Gastrocnemius medialis (tissue), 4 donors: ENCODE results near the gene CYB5RL. TPM values are rescaled to one million over a fixed set of nuclear protein-coding genes. Genes with fewer than 3 reads are reported as not detected.
A peak's percentile ranks its signal among the peaks of the same experiment; 100 is the strongest.

Source experiments
- ATAC-seq, 2 donors: fragments of 150-250 bp; one replicate each; pipeline ENCODE4 v1.9.1; 2016
- DNase-seq, 2 donors: peaks; one replicate each; pipeline ENCODE4 v3.0.0-alpha.2; 2019
- H3K27ac ChIP-seq, 4 donors: fragments of 200-600 bp; sonication (generic); 1 replicate in 1 of 4; 2 replicates in 3 of 4; pipeline ENCODE4 v1.5.1; 2016 to 2018; ENCODE audit warnings: mild to moderate bottlenecking in 2 of 4, moderate library complexity in 1 of 4
- H3K27me3 ChIP-seq, 3 donors: fragments of 200-600 bp; sonication (generic) in 2 of 3; 1 replicate in 1 of 3; 2 replicates in 2 of 3; pipeline versions ENCODE4 v1.5.1 to v1.6.0; 2016 to 2019; ENCODE audit warnings: mild to moderate bottlenecking in 1 of 3, moderate library complexity in 1 of 3
- H3K36me3 ChIP-seq, 2 donors: fragments of 200-600 bp; sonication (generic) in 1 of 2; one replicate each; pipeline ENCODE4 v1.5.1; 2017 to 2018
- H3K4me1 ChIP-seq, 2 donors: fragments of 200-600 bp; sonication (generic) in 1 of 2; one replicate each; pipeline ENCODE4 v1.5.1; 2016 to 2017; ENCODE audit warnings: mild to moderate bottlenecking in 2 of 2
- H3K4me3 ChIP-seq, 4 donors: fragments of 200-600 bp; sonication (generic) in 3 of 4; 1 replicate in 1 of 4; 2 replicates in 3 of 4; pipeline ENCODE4 v1.5.1; 2016 to 2019; ENCODE audit warnings: mild to moderate bottlenecking in 2 of 4
- H3K9me3 ChIP-seq, 3 donors: fragments of 200-600 bp; sonication (generic) in 2 of 3; 1 replicate in 1 of 3; 2 replicates in 2 of 3; pipeline ENCODE4 v1.5.1; 2016 to 2019
- POLR2A ChIP-seq, 2 donors: fragments of 450-650 bp; IDR thresholded peaks; one replicate each; pipeline ENCODE4 v1.6.1; 2017; ENCODE audit warnings: antibody characterized with exemption in 2 of 2, mild to moderate bottlenecking in 2 of 2, moderate library complexity in 2 of 2
- in situ Hi-C, 4 donors: fragments of 200-750 bp; cut with MboI; loops; one replicate each; pipeline versions ENCODE4 v1.15.0 to v1.8.0; 2017; ENCODE audit warnings: low sequenced_read_pairs in 4 of 4
- intact Hi-C: fragments of 100-400 bp; cut with DNase I; formaldehyde crosslinking; loops from one replicate; pipeline ENCODE4 v1.15.1; 2023; ENCODE audit warnings: low total_unique reads
- total RNA-seq, 4 donors: library from RNA; depleted of rRNA; stranded (reverse); fragments of >200 nt; gene quantifications; one replicate each; pipeline versions ENCODE4 v1.1.0 to v1.2.3, GENCODE V29; 2016
- TF ChIP-seq, protein P1 (sequence below), 5 experiments: fragments of 450-650 bp in 3 of 5; fragments of 200-600 bp in 2 of 5; sonication (generic) in 2 of 5; IDR thresholded peaks in 4 of 5; conservative IDR thresholded peaks in 1 of 5; 1 replicate in 4 of 5; 2 replicates in 1 of 5; pipeline ENCODE4 v1.5.1; 2016 to 2019; ENCODE audit warnings: antibody characterized with exemption in 5 of 5, mild to moderate bottlenecking in 3 of 5, moderate library complexity in 3 of 5

CYB5RL gene
- total RNA-seq, 4 donors from 2014 or later: 1.8 to 5.8 (median 3.4) TPM

- H3K9me3 ChIP-seq: no peaks in the 10 kb centered on the region
- no peak for TF ChIP-seq POLR2A (IDR thresholded peaks at IDR 0.05)
- TF ChIP-seq, protein P1, sequence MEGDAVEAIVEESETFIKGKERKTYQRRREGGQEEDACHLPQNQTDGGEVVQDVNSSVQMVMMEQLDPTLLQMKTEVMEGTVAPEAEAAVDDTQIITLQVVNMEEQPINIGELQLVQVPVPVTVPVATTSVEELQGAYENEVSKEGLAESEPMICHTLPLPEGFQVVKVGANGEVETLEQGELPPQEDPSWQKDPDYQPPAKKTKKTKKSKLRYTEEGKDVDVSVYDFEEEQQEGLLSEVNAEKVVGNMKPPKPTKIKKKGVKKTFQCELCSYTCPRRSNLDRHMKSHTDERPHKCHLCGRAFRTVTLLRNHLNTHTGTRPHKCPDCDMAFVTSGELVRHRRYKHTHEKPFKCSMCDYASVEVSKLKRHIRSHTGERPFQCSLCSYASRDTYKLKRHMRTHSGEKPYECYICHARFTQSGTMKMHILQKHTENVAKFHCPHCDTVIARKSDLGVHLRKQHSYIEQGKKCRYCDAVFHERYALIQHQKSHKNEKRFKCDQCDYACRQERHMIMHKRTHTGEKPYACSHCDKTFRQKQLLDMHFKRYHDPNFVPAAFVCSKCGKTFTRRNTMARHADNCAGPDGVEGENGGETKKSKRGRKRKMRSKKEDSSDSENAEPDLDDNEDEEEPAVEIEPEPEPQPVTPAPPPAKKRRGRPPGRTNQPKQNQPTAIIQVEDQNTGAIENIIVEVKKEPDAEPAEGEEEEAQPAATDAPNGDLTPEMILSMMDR (IDR thresholded peaks at IDR 0.05 in 4 of 5, conservative IDR thresholded peaks at IDR 0.05 in 1 of 5): no peak
- H3K4me3 ChIP-seq: no peak overlapping the region
- H3K27ac ChIP-seq: no peak overlapping the region
- no peaks in the 10 kb centered on the region for H3K36me3 ChIP-seq
- no peak for ATAC-seq
- no peaks in the 10 kb centered on the region for H3K4me1 ChIP-seq
- no peaks in the 10 kb centered on the region for H3K27me3 ChIP-seq
- intact Hi-C loops: no loop called here
- no peak for DNase-seq
- in situ Hi-C loops: no loop called here
Observed at GRCh38 chr1:54165146-54165545, 34.7 kb downstream of the CYB5RL start.

DNA sequence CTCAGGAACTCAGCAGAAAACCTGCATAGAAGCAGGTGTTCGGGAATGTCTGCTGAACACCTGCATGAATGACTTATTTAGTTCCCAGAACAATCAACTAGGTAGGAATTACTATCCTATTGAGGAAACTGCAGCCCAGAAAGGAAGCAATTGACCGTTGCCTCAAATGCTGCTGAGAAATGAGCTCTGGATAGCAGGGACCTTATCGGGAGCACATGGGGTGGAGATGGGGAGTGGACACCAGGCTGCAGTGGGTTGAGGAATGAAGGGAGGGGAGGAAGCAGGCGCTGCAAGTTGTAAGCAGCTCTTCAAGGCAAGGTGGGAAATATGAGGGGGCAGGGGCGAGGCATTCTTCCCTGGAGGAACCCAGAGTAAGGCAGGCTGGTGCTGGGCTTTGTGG is 36.3 kb downstream of the CYB5RL start:
- H3K9me3 ChIP-seq: no peaks in the 10 kb centered on the region
- no peak for DNase-seq
- H3K27me3 ChIP-seq: no peaks in the 10 kb centered on the region
- no peak for TF ChIP-seq POLR2A (IDR thresholded peaks at IDR 0.05)
- TF ChIP-seq, protein P1 (IDR thresholded peaks at IDR 0.05 in 4 of 5, conservative IDR thresholded peaks at IDR 0.05 in 1 of 5): no peak
- H3K27ac ChIP-seq: no peak overlapping the region
- no peaks in the 10 kb centered on the region for H3K36me3 ChIP-seq
- H3K4me3 ChIP-seq: no peak overlapping the region
- intact Hi-C loops (no loop called here), in situ Hi-C loops (no loop called here)
- no peak for ATAC-seq
- H3K4me1 ChIP-seq: no peaks in the 10 kb centered on the region

GRCh38 chr1:54163051-54163450 is 36.8 kb downstream of the CYB5RL start:
- in situ Hi-C loops: no loop called here
- Histone ChIP-seq H3K4me1 (no peaks in the 10 kb centered on the region), H3K4me3 (no peak overlapping the region), H3K27me3 (no peaks in the 10 kb centered on the region), H3K27ac (no peak overlapping the region), H3K9me3 (no peaks in the 10 kb centered on the region), H3K36me3 (no peaks in the 10 kb centered on the region)
- intact Hi-C loops: no loop called here
- TF ChIP-seq POLR2A (IDR thresholded peaks at IDR 0.05): no peak
- TF ChIP-seq, protein P1 (IDR thresholded peaks at IDR 0.05 in 4 of 5, conservative IDR thresholded peaks at IDR 0.05 in 1 of 5): no peak
- DNase-seq (no peak), ATAC-seq (no peak)

DNA sequence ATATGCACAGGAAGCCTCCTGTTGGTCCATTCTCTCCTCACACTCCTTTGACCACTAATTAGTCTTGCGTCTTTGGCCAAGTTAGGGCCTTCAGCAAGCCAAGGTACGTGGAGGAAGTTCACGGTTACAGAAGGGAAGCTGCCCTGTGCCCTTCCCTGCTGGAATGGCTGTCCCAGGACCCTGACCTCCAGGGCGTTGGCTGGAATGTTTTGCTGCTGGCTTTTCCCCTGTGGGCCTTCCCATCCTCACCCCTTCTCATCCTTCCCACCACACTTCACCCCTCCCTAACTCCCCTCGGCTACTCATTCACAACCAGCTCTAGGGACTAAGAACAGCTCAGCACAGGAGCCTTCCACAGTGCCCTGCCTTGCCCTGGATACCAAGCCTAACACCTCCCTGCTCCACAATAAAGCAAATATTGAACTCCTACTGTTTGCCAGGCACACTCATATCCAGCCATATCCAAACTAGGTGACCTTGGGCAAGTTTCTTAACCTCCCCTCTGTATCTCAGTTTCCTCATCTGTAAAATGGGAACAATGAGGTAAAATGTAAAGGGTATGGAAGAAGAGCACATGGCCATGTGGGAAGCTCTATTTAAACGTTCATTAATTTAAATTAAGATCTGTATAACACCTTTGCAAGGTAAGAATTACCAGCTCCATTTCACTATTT is 38.2 kb downstream of the CYB5RL start:
- H3K4me3 ChIP-seq: no peak overlapping the region
- in situ Hi-C loops: no loop called here
- DNase-seq: no peak
- intact Hi-C loops: no loop called here
- TF ChIP-seq, protein P1 (IDR thresholded peaks at IDR 0.05 in 4 of 5, conservative IDR thresholded peaks at IDR 0.05 in 1 of 5): no peak
- no peak for TF ChIP-seq POLR2A (IDR thresholded peaks at IDR 0.05)
- no peak overlapping the region for H3K27ac ChIP-seq
- ATAC-seq: no peak
- H3K36me3 ChIP-seq: no peaks in the 10 kb centered on the region
- no peaks in the 10 kb centered on the region for H3K27me3 ChIP-seq
- H3K4me1 ChIP-seq: no peaks in the 10 kb centered on the region
- no peaks in the 10 kb centered on the region for H3K9me3 ChIP-seq

DNA sequence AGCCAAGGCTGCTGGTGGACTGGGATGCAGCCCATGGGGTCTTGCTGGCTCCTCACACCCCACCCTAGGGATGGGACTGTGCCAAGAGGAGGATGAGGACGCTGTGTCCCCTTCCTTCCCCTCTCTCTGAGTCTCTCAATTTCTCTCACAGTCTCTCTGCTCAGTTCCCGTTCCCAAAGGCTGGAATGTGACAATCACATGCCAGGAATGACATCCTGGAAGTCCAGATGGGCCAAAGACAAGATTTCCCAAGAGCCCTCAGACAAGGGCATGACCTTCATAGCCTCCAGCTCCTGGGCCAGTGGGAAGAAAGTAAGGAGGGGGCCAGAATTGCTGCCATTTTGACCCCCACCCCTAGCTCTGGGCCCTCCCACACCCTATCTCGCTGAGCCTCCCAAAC is 39.5 kb downstream of the CYB5RL start:
- intact Hi-C loops: no loop called here
- H3K9me3 ChIP-seq: no peaks in the 10 kb centered on the region
- no peaks in the 10 kb centered on the region for H3K4me1 ChIP-seq
- no peaks in the 10 kb centered on the region for H3K27me3 ChIP-seq
- no peak overlapping the region for H3K4me3 ChIP-seq
- no peaks in the 10 kb centered on the region for H3K36me3 ChIP-seq
- no peak overlapping the region for H3K27ac ChIP-seq
- DNase-seq (no peak), ATAC-seq (peak in 1 of 2 donors; percentile 25)
- no peak for TF ChIP-seq POLR2A (IDR thresholded peaks at IDR 0.05)
- TF ChIP-seq, protein P1 (IDR thresholded peaks at IDR 0.05 in 4 of 5, conservative IDR thresholded peaks at IDR 0.05 in 1 of 5): no peak
- in situ Hi-C loops: no loop called here
